HCT116 (cell line): ENCODE results near the gene ESPL1. TPM values are rescaled to one million over a fixed set of nuclear protein-coding genes. Genes with fewer than 3 reads are reported as not detected.

Experiments
- ATAC-seq: fragments of 200-7000 bp; cut with Tn5 transposase; 2 replicates; pipeline ENCODE4 v1.9.1; 2020; ENCODE audit warnings: mild to moderate bottlenecking, moderate library complexity
- BruUV-seq: library from RNA; stranded (reverse); fragments of 400-500 nt; replicated peaks from 2 replicates; lab custom pipeline; 2021; lab: Mats Ljungman, UMichigan
- CTCF ChIA-PET: fragments of 300-600 bp; sonication (Branson Sonifier 250); formaldehyde crosslinking; loops from one replicate; lab custom pipeline; 2021; ENCODE audit warnings: antibody characterized with exemption; lab: Charles Lee
- POLR2A ChIA-PET: fragments of 300-600, 350-600 bp; sonication (Branson Sonifier 250); formaldehyde crosslinking; loops from one replicate; lab custom pipeline; 2021; ENCODE audit warnings: antibody characterized with exemption; lab: Charles Lee
- RAD21 ChIA-PET, 2 experiments: fragments of 300-600 bp; sonication (Branson Sonifier 250); formaldehyde crosslinking; loops; one replicate each; lab custom pipeline; 2023; ENCODE audit warnings: low total read pairs in 2 of 2; ENCODE audit not compliant: uncharacterized antibody in 2 of 2, unreplicated experiment in 2 of 2, low non-redundant PET in 1 of 2; lab: Charles Lee
- DNase-seq: peaks from one replicate; pipeline ENCODE4 v3.0.0-alpha.2; 2010; ENCODE audit warnings: low read depth, low spot score
- H2AFZ ChIP-seq: fragments of 200-600 bp; shearing (Covaris generic), sonication (generic); 2 replicates; pipeline ENCODE4 v1.6.1; 2017; ENCODE audit warnings: low read depth, mixed run types, mixed read lengths, antibody characterized with exemption, low read length; ENCODE audit not compliant: poor library complexity, severe bottlenecking
- H3K27ac ChIP-seq: 2 replicates; pipeline ENCODE4 v1.5.1; 2012; ENCODE audit warnings: low read depth, low read length
- H3K27me3 ChIP-seq: fragments of 200-600 bp; sonication (generic); 2 replicates; pipeline ENCODE4 v1.6.1; 2016; ENCODE audit warnings: mixed run types, low read length, mixed read lengths; ENCODE audit not compliant: insufficient read depth
- H3K36me3 ChIP-seq, 2 experiments: fragments of 200-500 bp in 1 of 2; fragments of 200-600 bp in 1 of 2; sonication (Bioruptor generic) in 1 of 2; sonication (generic) in 1 of 2; 2 replicates each; pipeline versions ENCODE4 v1.5.1 to v1.6.1; 2014 to 2016; ENCODE audit warnings: low read length in 2 of 2, inconsistent platforms in 1 of 2, mixed read lengths in 1 of 2, mixed run types in 1 of 2; ENCODE audit not compliant: insufficient read depth in 2 of 2, control insufficient read depth in 1 of 2
- H3K4me1 ChIP-seq, 2 experiments: fragments of 200-600 bp in 1 of 2; sonication (generic) in 1 of 2; 2 replicates each; pipeline versions ENCODE4 v1.5.1 to v1.6.1; 2012 to 2017; ENCODE audit warnings: low read length in 2 of 2, inconsistent platforms in 1 of 2, mild to moderate bottlenecking in 1 of 2, mixed read lengths in 1 of 2, mixed run types in 1 of 2, moderate library complexity in 1 of 2; ENCODE audit not compliant: insufficient read depth in 2 of 2, control insufficient read depth in 1 of 2
- H3K4me2 ChIP-seq: fragments of 200-600 bp; sonication (generic); 2 replicates; pipeline ENCODE4 v1.6.1; 2017; ENCODE audit warnings: mixed run types, low read length, mixed read lengths
- H3K4me3 ChIP-seq, 2 experiments: fragments of 200-600 bp in 1 of 2; sonication (generic) in 1 of 2; replicated peaks in 1 of 2; 2 replicates each; pipeline ENCODE4 v1.5.1; 2011 to 2016; ENCODE audit warnings: low read length in 2 of 2, control low read depth in 1 of 2, low read depth in 1 of 2, mild to moderate bottlenecking in 1 of 2, mixed read lengths in 1 of 2, mixed run types in 1 of 2
- H3K79me2 ChIP-seq: fragments of 200-600 bp; sonication (generic); 2 replicates; pipeline ENCODE4 v1.6.1; 2017; ENCODE audit warnings: mild to moderate bottlenecking, mixed run types, low read length, moderate library complexity, mixed read lengths; ENCODE audit not compliant: insufficient read depth
- H3K9ac ChIP-seq: fragments of 200-600 bp; sonication (generic); 2 replicates; pipeline ENCODE4 v1.6.1; 2016; ENCODE audit warnings: low read length, mixed read lengths
- H3K9me2 ChIP-seq: fragments of 200-600 bp; sonication (generic), shearing (Covaris generic); 2 replicates; pipeline ENCODE4 v1.6.1; 2017; ENCODE audit warnings: mixed run types, mild to moderate bottlenecking, moderate library complexity; ENCODE audit not compliant: insufficient read depth
- H3K9me3 ChIP-seq, 2 experiments: fragments of 200-500 bp in 1 of 2; fragments of 200-600 bp in 1 of 2; sonication (Bioruptor generic) in 1 of 2; sonication (generic) in 1 of 2; 2 replicates each; pipeline ENCODE4 v1.6.1; 2014 to 2017; ENCODE audit warnings: low read length in 2 of 2, mixed read lengths in 2 of 2, inconsistent platforms in 1 of 2, low read depth in 1 of 2, mild to moderate bottlenecking in 1 of 2, mixed run types in 1 of 2, moderate library complexity in 1 of 2; ENCODE audit not compliant: control insufficient read depth in 1 of 2, insufficient read depth in 1 of 2
- H4K20me1 ChIP-seq: fragments of 200-600 bp; sonication (generic), shearing (Covaris generic); 2 replicates; pipeline ENCODE4 v1.6.1; 2017; ENCODE audit warnings: mixed run types, mild to moderate bottlenecking, moderate library complexity; ENCODE audit not compliant: insufficient read depth
- ATF3 ChIP-seq: IDR thresholded peaks from 2 replicates; pipeline ENCODE4 v1.6.1; 2012
- CBX3 ChIP-seq: IDR thresholded peaks from 2 replicates; pipeline ENCODE4 v1.6.1; 2012; ENCODE audit warnings: low read depth
- CEBPB ChIP-seq: IDR thresholded peaks from 2 replicates; pipeline ENCODE4 v1.6.1; 2012; ENCODE audit warnings: low read depth
- EGR1 ChIP-seq: IDR thresholded peaks from 2 replicates; pipeline ENCODE4 v1.6.1; 2012; ENCODE audit warnings: low read depth
- ELF1 ChIP-seq: IDR thresholded peaks from 2 replicates; pipeline ENCODE4 v1.6.1; 2012; ENCODE audit warnings: low read depth, borderline replicate concordance
- EZH2phosphoT487 ChIP-seq: fragments of 200-600 bp; IDR thresholded peaks from 2 replicates; pipeline ENCODE4 v1.6.1; 2018; ENCODE audit warnings: antibody characterized with exemption, borderline replicate concordance
- JUND ChIP-seq: IDR thresholded peaks from 2 replicates; pipeline ENCODE4 v1.6.1; 2012
- MAX ChIP-seq: IDR thresholded peaks from 2 replicates; pipeline ENCODE4 v1.6.1; 2012
- POLR2A ChIP-seq: IDR thresholded peaks from 2 replicates; pipeline ENCODE4 v1.7.0; 2011; ENCODE audit warnings: borderline replicate concordance; ENCODE audit not compliant: insufficient read depth, insufficient read length; ENCODE audit errors: extremely low read depth
- POLR2AphosphoS5 ChIP-seq: IDR thresholded peaks from 2 replicates; pipeline ENCODE4 v1.6.1; 2011; ENCODE audit warnings: mild to moderate bottlenecking, low read depth, low read length, moderate library complexity
- RAD21 ChIP-seq: IDR thresholded peaks from 2 replicates; pipeline ENCODE4 v1.6.1; 2012; ENCODE audit warnings: low read depth, mild to moderate bottlenecking
- REST ChIP-seq: IDR thresholded peaks from 2 replicates; pipeline ENCODE4 v1.6.1; 2012; ENCODE audit warnings: low read depth
- SIN3A ChIP-seq: IDR thresholded peaks from 2 replicates; pipeline ENCODE4 v1.6.1; 2012; ENCODE audit warnings: low read depth
- SP1 ChIP-seq: IDR thresholded peaks from 2 replicates; pipeline ENCODE4 v1.6.1; 2012; ENCODE audit warnings: low read depth
- SRF ChIP-seq: IDR thresholded peaks from 2 replicates; pipeline ENCODE4 v1.6.1; 2012; ENCODE audit warnings: low read depth
- TCF7L2 ChIP-seq: IDR thresholded peaks from 2 replicates; pipeline ENCODE4 v1.7.0; 2011; ENCODE audit warnings: borderline replicate concordance, inconsistent platforms; ENCODE audit not compliant: insufficient read depth, insufficient read length; ENCODE audit errors: extremely low read depth
- YY1 ChIP-seq: IDR thresholded peaks from 2 replicates; pipeline ENCODE4 v1.6.1; 2011; ENCODE audit warnings: low read length, low read depth, moderate library complexity, mild to moderate bottlenecking; ENCODE audit not compliant: insufficient replicate concordance; ENCODE audit errors: extremely low read depth
- ZNF274 ChIP-seq: fragments of 200-500 bp; sonication (Bioruptor generic); IDR thresholded peaks from 2 replicates; pipeline ENCODE4 v1.6.1; 2014; ENCODE audit warnings: mild to moderate bottlenecking, low read depth, low read length, inconsistent platforms
- intact Hi-C: fragments of 100-400 bp; cut with micrococcal nuclease; formaldehyde crosslinking; loops from 2 replicates; pipeline ENCODE4 v1.10.0; 2022
- total RNA-seq: library from RNA; stranded (reverse); gene quantifications from one replicate; pipeline ENCODE4 v1.2.1, GENCODE V29; 2021; ENCODE audit not compliant: unreplicated experiment
- TF ChIP-seq, protein P1 (sequence below), 3 experiments: fragments of 200-600 bp in 1 of 3; sonication (generic) in 1 of 3; IDR thresholded peaks in 2 of 3; conservative IDR thresholded peaks in 1 of 3; 2 replicates each; pipeline ENCODE4 v1.5.1; 2012 to 2017; ENCODE audit warnings: low read depth in 2 of 3, low read length in 2 of 3, antibody characterized with exemption in 1 of 3, borderline replicate concordance in 1 of 3, control low read depth in 1 of 3, mild to moderate bottlenecking in 1 of 3, mixed read lengths in 1 of 3, mixed run types in 1 of 3, moderate library complexity in 1 of 3; ENCODE audit not compliant: insufficient read depth in 1 of 3
- TF ChIP-seq, protein P2 (sequence below): IDR thresholded peaks from 2 replicates; pipeline ENCODE4 v1.6.1; 2011; ENCODE audit warnings: mild to moderate bottlenecking, low read length, moderate library complexity; ENCODE audit not compliant: insufficient replicate concordance; ENCODE audit errors: extremely low read depth

Gene ESPL1
- total RNA-seq, 1 experiment from 2014 or later: 50.3 TPM

DNA sequence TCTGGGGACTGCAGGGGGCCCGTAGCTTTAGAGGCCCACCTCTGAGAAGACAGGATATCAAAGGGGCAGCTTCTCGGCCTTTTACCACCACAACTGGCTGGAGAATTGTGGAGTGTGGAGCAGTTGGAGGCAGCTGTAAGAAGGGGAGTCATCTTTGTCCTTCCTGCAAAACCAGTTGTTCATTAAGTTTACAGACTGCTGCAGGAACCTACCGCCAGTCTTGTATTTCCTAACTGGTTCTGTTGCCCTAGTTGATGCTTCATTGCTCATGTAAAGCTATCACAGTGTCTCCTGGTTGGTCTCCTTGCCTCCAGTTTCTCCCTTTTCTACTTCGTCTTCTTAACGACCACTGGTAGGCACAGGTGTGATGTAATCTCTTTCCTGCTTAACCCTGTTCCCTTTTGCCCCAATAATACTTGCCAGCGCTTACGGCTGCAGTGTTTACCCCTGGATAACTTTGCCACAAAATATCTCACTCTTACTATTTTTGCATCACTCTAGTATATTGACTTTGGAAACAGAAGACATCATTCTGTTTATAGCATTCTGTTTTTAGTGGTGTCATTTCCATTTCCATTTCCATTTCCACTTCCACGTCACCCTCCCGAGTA lies 11.9 kb downstream of the ESPL1 start:
- Histone ChIP-seq H3K4me2 (no peak overlapping the region), H3K9me2 (no peaks in the 10 kb centered on the region), H4K20me1 (no peaks in the 10 kb centered on the region), H3K9me3 (no peaks in the 10 kb centered on the region), H3K27ac (no peak overlapping the region), H3K9ac (no peak overlapping the region), H2AFZ (no peak overlapping the region)
- ATAC-seq: no peak
- intact Hi-C loops: loop anchor here (10.0 kb wide), 1 partner anchor 215 kb away; no protein-coding TSS in a partner anchor
- TF ChIP-seq, protein P1, sequence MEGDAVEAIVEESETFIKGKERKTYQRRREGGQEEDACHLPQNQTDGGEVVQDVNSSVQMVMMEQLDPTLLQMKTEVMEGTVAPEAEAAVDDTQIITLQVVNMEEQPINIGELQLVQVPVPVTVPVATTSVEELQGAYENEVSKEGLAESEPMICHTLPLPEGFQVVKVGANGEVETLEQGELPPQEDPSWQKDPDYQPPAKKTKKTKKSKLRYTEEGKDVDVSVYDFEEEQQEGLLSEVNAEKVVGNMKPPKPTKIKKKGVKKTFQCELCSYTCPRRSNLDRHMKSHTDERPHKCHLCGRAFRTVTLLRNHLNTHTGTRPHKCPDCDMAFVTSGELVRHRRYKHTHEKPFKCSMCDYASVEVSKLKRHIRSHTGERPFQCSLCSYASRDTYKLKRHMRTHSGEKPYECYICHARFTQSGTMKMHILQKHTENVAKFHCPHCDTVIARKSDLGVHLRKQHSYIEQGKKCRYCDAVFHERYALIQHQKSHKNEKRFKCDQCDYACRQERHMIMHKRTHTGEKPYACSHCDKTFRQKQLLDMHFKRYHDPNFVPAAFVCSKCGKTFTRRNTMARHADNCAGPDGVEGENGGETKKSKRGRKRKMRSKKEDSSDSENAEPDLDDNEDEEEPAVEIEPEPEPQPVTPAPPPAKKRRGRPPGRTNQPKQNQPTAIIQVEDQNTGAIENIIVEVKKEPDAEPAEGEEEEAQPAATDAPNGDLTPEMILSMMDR (IDR thresholded peaks at IDR 0.05 in 2 of 3, conservative IDR thresholded peaks at IDR 0.05 in 1 of 3; ENCODE audit: borderline replicate concordance in 1 of 3, insufficient read depth in 1 of 3, low read depth in 2 of 3, low read length in 2 of 3): no peak
- TF ChIP-seq YY1: no peak
- no peak for TF ChIP-seq MAX
- TF ChIP-seq RAD21: no peak
- no peak for TF ChIP-seq SP1
- TF ChIP-seq ATF3: no peak
- no peak for TF ChIP-seq POLR2A
- TF ChIP-seq SIN3A: no peak
- TF ChIP-seq CEBPB: no peak
- no peak for TF ChIP-seq SRF
- TF ChIP-seq CBX3: no peak
- TF ChIP-seq, protein P2, sequence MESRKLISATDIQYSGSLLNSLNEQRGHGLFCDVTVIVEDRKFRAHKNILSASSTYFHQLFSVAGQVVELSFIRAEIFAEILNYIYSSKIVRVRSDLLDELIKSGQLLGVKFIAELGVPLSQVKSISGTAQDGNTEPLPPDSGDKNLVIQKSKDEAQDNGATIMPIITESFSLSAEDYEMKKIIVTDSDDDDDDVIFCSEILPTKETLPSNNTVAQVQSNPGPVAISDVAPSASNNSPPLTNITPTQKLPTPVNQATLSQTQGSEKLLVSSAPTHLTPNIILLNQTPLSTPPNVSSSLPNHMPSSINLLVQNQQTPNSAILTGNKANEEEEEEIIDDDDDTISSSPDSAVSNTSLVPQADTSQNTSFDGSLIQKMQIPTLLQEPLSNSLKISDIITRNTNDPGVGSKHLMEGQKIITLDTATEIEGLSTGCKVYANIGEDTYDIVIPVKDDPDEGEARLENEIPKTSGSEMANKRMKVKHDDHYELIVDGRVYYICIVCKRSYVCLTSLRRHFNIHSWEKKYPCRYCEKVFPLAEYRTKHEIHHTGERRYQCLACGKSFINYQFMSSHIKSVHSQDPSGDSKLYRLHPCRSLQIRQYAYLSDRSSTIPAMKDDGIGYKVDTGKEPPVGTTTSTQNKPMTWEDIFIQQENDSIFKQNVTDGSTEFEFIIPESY: no peak
- TF ChIP-seq EGR1: no peak
- no peak for TF ChIP-seq REST
- TF ChIP-seq POLR2AphosphoS5: no peak
- TF ChIP-seq ZNF274: no peak
- no peak for TF ChIP-seq JUND
- no peak for TF ChIP-seq TCF7L2
- TF ChIP-seq ELF1: no peak
- TF ChIP-seq EZH2phosphoT487: no peak
- TF ChIP-seq, all 23 proteins: peak for 0
- POLR2A ChIA-PET: no interaction called here
- Histone ChIP-seq H3K4me3 (no peak overlapping the region), H3K27me3 (no peaks in the 10 kb centered on the region), H3K79me2 (no peaks in the 10 kb centered on the region), H3K4me1 (no peaks in the 10 kb centered on the region), H3K36me3 (peaks cover 27 to 64% of the 10 kb centered on the region in 2 experiments)
- RAD21 ChIA-PET: no interaction called here
- BruUV-seq: no TSS peak
- no peak for DNase-seq
- CTCF ChIA-PET: interaction anchor here (1.4 kb wide), 1 partner anchor 15 kb away, joined by 3 read pairs; the partner anchor contains the start of gene PFDN5
